MM.1S (cell line): ENCODE data around the gene TRIM44.

ENCODE experiments used
- DNase-seq: peaks from one replicate; pipeline ENCODE4 v3.0.0-alpha.2; 2015
- H2AFZ ChIP-seq: fragments of 300-600 bp; sonication (generic); 2 replicates; pipeline ENCODE4 v1.6.0; 2016; ENCODE audit warnings: antibody characterized with exemption, low read length
- H3F3A ChIP-seq: fragments of 300-600 bp; sonication (generic); 2 replicates; pipeline ENCODE4 v1.6.1; 2016; ENCODE audit warnings: mild to moderate bottlenecking, antibody characterized with exemption, low read length, moderate library complexity, mixed read lengths; ENCODE audit not compliant: insufficient read depth
- H3K27ac ChIP-seq: fragments of 300-600 bp; sonication (generic); 2 replicates; pipeline ENCODE4 v1.5.1; 2016; ENCODE audit warnings: mild to moderate bottlenecking, low read length
- H3K27me3 ChIP-seq: fragments of 300-600 bp; sonication (generic); replicated peaks from 2 replicates; pipeline ENCODE4 v1.6.0; 2016; ENCODE audit warnings: low read length; ENCODE audit not compliant: insufficient read depth
- H3K36me3 ChIP-seq: fragments of 300-600 bp; sonication (generic); replicated peaks from 2 replicates; pipeline ENCODE4 v1.6.1; 2016; ENCODE audit warnings: mild to moderate bottlenecking, low read length, mixed read lengths; ENCODE audit not compliant: insufficient read depth
- H3K4me1 ChIP-seq: fragments of 300-600 bp; sonication (generic); 2 replicates; pipeline ENCODE4 v1.6.1; 2016; ENCODE audit warnings: low read length, mixed read lengths
- H3K4me2 ChIP-seq: fragments of 300-600 bp; sonication (generic); 2 replicates; pipeline ENCODE4 v1.6.0; 2016; ENCODE audit warnings: low read depth, low read length
- H3K4me3 ChIP-seq: fragments of 300-600 bp; sonication (generic); 2 replicates; pipeline ENCODE4 v1.5.1; 2016; ENCODE audit warnings: low read length, mixed read lengths
- H3K79me2 ChIP-seq: fragments of 300-600 bp; sonication (generic); 2 replicates; pipeline ENCODE4 v1.6.1; 2016; ENCODE audit warnings: mixed run types, low read length, mixed read lengths
- H3K9ac ChIP-seq: fragments of 300-600 bp; sonication (generic); 2 replicates; pipeline ENCODE4 v1.6.1; 2016; ENCODE audit warnings: low read length, mixed read lengths
- H3K9me2 ChIP-seq: fragments of 300-600 bp; sonication (generic); replicated peaks from 2 replicates; pipeline ENCODE4 v1.6.1; 2016; ENCODE audit warnings: mild to moderate bottlenecking, low read length, mixed read lengths; ENCODE audit not compliant: insufficient read depth
- H3K9me3 ChIP-seq: fragments of 300-600 bp; sonication (generic); replicated peaks from 2 replicates; pipeline ENCODE4 v1.6.1; 2016; ENCODE audit warnings: mild to moderate bottlenecking, low read length, mixed read lengths; ENCODE audit not compliant: insufficient read depth
- H4K20me1 ChIP-seq: fragments of 300-600 bp; sonication (generic); 2 replicates; pipeline ENCODE4 v1.6.1; 2016; ENCODE audit warnings: mild to moderate bottlenecking, low read length, moderate library complexity, mixed read lengths; ENCODE audit not compliant: insufficient read depth
- CTCF ChIP-seq: fragments of 300-600 bp; sonication (generic); IDR thresholded peaks from 2 replicates; pipeline ENCODE4 v1.5.1; 2016; ENCODE audit warnings: antibody characterized with exemption, low read length, mixed read lengths
- EZH2 ChIP-seq: fragments of 300-600 bp; sonication (generic); optimal IDR thresholded peaks from 2 replicates; pipeline ENCODE3; 2017; ENCODE audit warnings: low read depth, mild to moderate bottlenecking, antibody characterized with exemption, low read length, mixed read lengths
- EZH2phosphoT487 ChIP-seq: fragments of 300-600 bp; sonication (generic); IDR thresholded peaks from 2 replicates; pipeline ENCODE4 v1.6.1; 2018; ENCODE audit warnings: antibody characterized with exemption, low read length

The TRIM44 gene

DNA sequence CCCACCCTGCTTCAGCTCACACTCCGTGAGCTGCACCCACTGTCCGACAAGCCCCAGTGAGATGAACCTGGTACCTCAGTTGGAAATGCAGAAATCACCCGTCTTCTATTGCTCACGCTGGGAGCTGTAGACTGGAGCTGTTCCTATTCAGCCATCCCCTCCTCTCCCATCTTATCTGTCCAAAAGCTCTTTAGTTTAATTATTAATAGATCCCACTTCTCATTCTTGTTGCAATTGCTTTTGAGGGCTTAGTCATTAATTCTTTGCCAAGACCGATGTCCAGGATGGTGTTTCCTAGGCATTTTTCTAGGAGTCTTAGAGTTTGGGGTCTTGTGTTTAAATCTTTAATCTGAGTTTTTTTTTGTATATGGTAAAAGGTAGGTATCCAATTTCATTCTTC, 116.8 kb downstream of the TRIM44 start:
- Histone ChIP-seq H3K4me1 (no peaks in the 10 kb centered on the region), H3K9ac (no peak overlapping the region), H4K20me1 (no peaks in the 10 kb centered on the region), H3K27ac (no peak overlapping the region), H3F3A (no peaks in the 10 kb centered on the region), H3K4me3 (no peak overlapping the region), H3K4me2 (no peak overlapping the region), H3K36me3 (no peaks in the 10 kb centered on the region), H3K9me3 (no peaks in the 10 kb centered on the region), H3K27me3 (no peaks in the 10 kb centered on the region), H3K9me2 (no peaks in the 10 kb centered on the region), H2AFZ (no peak overlapping the region), H3K79me2 (no peaks in the 10 kb centered on the region)
- no peak for DNase-seq
- no peak for TF ChIP-seq EZH2
- TF ChIP-seq EZH2phosphoT487 = no peak
- TF ChIP-seq CTCF = no peak

DNA sequence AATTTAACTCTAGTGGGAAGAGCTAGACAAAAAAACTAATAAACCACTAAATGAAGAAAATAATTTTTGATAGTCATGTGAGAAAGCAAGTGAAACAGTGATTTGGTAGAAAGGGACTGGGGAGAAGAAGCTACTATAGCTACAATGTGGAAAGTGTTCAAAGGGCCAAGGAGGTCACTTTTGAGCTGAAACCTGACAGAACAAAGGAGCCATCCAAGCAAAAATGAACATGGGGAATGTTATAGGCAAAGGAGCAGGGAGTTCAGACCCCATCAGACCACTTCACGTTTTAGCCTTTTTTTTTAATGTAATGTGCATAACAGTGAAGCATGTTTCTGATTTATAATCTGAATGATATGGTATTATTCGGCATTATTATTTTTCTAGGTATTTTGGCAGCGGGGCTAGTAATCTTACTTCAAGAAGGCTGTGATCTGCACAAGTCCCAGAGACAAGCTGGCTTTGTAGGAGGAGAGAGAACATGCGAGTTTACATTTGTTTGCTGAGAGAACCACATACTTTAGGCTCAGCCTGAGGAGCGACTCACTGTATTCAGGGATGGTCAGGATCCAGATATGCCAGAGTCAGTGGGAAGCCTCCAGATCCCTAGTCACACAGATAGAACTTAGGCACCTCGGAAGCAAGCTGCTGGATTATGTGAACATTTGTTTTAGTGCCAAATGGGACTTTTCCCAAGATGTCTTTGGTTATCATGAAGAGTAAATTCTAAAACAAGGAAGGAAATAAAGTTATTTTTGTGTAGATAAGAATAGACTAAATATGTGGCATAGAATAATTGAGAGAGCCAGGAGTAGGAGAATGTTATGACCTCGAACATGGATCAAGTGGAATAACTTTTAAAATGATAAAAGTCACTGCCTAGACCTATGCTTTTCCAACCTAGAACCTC, 118.6 kb downstream of the TRIM44 start:
- Histone ChIP-seq H3K9me3 (no peaks in the 10 kb centered on the region), H2AFZ (no peak overlapping the region), H4K20me1 (no peaks in the 10 kb centered on the region), H3K4me1 (peaks cover 7% of the 10 kb centered on the region; the same call in 1 of the 2 replicates), H3K79me2 (no peaks in the 10 kb centered on the region), H3F3A (no peaks in the 10 kb centered on the region), H3K27me3 (no peaks in the 10 kb centered on the region), H3K9ac (no peak overlapping the region), H3K27ac (no peak overlapping the region), H3K9me2 (no peaks in the 10 kb centered on the region), H3K36me3 (no peaks in the 10 kb centered on the region), H3K4me3 (no peak overlapping the region), H3K4me2 (no peak overlapping the region)
- DNase-seq = no peak
- TF ChIP-seq EZH2 (no peak), EZH2phosphoT487 (no peak), CTCF (no peak)

DNA sequence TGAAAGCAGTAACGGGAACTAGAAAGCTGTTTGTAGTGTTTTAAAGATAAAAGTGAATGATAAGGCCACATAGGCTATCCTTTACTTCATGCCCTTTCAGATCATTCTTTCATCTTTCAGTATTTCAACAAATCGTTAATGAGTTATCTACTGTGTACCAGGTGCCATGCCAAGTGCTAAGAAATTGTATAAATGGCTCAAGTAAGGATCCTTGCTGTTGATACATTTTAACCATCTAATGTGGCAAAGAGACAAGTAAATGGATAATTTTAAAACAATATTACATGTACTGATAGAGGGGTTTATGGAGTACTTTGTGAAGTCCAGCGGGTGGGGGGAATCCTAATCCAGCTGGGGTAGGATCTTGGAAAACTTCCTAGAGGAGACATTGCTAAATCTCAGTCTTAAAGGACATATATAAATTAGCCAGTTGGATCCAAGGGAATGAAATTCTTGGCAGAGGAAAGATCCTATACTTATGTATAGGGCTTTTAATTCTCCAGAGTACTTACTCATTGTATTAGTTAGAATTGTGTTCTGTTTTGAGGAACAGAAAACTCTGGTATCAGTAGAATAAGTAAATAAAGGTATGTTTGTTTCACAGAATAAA, 119.4 kb downstream of the TRIM44 start:
- Histone ChIP-seq H3K36me3 (no peaks in the 10 kb centered on the region), H3K4me1 (peaks cover 7% of the 10 kb centered on the region; the same call in 1 of the 2 replicates), H3K4me2 (no peak overlapping the region), H3F3A (no peaks in the 10 kb centered on the region), H3K9ac (no peak overlapping the region), H3K9me2 (no peaks in the 10 kb centered on the region), H2AFZ (no peak overlapping the region), H4K20me1 (no peaks in the 10 kb centered on the region), H3K79me2 (no peaks in the 10 kb centered on the region), H3K27ac (no peak overlapping the region), H3K9me3 (no peaks in the 10 kb centered on the region), H3K27me3 (no peaks in the 10 kb centered on the region), H3K4me3 (no peak overlapping the region)
- no peak for DNase-seq
- no peak for TF ChIP-seq EZH2phosphoT487
- no peak for TF ChIP-seq CTCF
- TF ChIP-seq EZH2 = no peak
